ENCODE measurements around the gene IL36B.

Gene IL36B

DNA sequence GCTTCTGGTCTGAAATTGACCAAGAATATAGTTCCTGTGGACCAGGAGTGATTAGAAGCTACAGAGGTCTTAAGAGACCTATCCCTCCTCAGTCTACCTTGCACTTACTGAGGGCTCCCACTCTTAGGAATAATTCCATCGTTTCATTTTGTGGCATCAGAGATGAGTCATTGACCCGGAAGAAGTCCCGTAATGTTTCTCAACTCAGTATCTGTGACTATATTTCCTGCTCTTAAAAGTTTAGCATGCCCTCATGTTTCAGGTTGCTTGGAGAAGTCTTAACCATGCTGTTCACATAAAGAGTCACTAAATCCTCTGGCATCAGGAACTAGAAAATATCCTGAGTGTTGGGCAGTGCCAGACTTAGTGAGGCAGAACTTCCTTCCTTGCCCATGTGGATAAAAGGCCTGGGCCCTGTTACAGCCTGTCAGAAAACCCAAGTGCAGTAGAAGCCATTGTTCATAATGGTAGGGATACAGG is 47.6 kb downstream of the IL36B start, which contains the start of gene IL36A:
TSS of gene IL36A (plus strand) at position 430 of the 480 bp plus-strand sequence. CDS start 413 bp downstream, outside the sequence.
- DNase-seq: no peak

DNA sequence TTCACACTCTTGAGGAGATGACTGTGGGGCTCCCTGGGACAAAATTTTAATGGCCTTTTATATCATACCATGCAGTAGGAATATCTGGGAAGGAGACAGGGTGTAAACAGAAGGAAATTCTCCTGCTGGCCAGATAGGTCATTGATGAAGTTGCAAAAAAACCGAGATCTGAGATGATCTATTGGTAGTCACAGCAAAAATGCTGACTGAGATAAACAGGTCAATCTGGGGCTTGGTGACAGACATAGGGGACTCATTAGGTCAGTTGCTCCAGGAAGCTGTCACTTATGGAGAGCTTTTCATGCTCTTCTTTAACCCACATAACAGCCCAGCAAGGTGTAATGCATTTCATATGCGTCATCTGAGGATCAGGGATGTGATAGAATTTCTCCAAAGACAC is 50.0 kb downstream of the IL36B start:
- no peak for DNase-seq

DNA sequence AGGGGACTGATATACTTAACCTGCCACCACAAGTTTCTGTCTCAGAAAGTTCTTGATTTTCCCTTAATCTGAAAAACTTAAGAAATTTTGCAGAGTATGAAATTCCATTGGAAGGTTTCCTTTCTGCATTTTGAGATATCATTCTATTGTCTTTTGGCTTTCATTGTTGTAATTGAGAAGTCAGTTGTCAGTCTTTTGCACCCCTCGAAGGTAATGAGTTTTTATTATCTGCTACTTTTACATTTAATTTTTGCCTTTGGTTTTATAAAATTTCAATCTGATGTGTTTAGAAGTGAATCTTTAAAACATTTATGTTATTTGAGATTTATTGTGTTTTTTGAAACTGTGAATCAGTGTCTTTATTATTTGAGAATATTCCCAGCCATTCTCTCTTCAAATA is 52.2 kb downstream of the IL36B start:
- no peak for DNase-seq

DNA sequence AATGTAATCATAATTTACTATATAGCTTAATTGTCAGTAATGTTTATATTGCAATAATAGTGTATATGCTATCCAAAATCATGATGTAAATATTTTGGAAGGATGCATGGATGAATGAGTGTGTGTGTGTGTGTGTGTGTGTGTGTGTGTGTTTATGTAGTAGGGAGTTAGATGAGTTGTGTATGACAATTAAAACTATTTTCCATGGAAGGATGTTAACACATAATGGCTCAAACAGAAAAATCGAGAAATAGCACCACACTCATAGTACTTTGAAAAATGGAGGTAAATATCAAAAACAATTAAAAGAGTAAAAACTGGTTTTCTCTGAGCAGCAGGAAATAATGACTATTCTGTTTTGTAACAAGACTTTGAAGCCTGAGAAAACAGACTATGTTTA is 55.5 kb downstream of the IL36B start:
- no peak for DNase-seq

DNA sequence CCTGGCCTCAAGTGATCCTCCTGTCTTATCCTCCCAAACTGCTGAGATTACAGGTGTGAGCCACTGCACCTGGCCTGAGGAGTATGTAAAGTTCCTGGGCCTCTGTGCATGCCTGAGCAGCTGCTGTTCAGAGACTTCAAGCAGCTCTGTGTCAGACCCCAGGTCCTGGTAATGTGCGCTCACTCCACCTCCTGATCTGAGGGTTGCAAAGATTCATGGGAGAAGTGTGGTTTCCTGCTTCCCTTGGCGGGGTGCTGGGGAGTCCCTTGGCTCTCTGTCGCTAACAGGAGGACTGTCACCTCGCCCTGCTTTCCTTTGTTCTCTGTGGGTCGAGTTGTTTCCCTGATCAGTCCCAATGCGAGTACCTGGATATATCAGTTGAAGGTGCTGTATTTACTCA is 56.0 kb downstream of the IL36B start:
- DNase-seq: no peak

DNA sequence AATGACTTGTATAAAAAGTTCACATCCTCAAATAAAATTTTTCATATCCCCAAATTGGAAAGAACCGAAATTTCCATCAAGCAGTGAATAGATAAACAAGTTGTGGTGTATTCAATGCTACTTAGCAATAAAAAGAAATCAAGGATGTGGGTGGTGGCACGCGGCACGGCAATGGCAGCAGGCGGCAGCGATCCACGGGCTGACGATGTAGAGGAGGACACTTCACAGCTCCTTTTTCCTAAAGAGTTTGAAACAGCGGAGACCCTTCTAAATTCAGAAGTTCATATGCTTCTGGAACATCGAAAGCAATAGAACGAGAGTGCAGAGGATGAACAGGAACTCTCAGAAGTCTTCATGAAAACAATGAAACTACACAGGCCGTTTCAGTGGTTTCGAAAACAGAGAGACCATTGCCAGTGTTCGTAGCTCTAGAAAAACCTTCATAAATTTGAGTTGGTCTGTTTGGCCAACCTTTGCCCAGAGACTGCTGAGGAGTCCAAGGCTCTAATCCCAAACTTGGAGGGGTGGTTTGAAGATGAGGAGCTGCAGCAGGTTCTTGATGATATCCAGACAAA is 57.2 kb downstream of the IL36B start:
- no peak for DNase-seq

DNA sequence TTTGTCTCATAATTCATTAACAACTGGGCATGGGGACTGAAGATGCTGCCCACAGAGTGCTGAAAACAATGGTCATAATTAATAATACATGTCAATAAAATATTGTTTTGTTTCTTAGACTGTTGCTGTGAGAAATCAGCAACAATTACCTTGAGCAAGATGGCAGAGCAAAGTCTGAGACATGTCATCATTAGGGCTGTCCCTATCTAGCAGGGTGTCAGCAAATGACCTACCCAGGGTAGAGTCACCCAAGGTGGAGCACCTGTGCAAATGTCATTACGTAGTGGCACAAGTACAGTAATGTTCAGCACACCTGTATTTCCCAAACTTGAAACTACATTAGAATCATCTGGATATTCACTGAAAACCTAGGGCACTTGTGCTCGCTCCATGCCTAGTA is 58.0 kb downstream of the IL36B start:
- no peak for DNase-seq

DNA sequence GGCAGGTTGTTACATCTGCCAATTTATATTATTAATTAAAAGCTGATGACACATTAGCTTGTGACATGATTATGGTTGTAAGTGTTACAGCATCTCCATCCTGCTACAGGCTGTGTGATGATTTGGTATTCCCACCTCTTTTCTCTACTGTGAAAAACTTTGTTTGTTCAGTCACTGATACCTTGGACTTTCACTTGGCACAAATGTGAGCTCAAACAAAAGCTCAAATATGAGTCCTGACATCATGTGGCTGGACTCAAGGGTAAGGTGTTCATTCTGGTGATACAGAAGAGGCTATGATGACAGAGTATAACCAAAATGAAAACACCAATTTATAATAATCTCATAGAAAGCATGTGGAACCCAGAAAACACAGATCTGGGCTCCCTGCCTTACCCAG is 58.8 kb downstream of the IL36B start:
- DNase-seq: no peak

DNA sequence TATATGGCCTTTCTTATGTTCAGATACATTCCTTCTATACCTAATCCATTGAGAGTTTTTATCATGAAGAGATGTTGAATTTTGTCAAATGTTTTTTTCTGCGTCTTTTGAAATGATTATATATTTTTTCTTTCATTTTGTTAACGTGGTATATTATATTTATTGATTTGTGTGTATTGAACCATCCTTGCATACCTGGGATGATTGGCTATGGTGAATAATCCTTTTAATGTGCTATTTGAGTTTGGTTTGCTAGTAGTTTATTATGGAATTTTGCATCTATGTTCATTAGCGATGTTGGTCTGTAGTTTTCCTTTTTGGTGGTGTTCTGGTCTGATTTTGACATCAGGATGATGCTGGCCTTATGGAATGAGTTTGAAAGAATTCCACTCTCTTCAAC is 63.1 kb downstream of the IL36B start:
- no peak for DNase-seq

DNA sequence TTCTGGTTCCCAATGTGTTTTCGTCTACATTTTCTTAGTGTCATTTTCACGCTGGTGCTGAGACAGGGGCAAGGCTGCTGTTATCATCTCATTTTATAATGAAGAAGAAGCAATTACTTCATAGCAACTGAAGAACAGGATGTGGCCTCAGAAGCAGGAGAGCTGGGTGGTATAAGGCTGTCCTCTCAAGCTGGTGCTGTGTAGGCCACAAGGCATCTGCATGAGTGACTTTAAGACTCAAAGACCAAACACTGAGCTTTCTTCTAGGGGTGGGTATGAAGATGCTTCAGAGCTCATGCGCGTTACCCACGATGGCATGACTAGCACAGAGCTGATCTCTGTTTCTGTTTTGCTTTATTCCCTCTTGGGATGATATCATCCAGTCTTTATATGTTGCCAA is 67.6 kb downstream of the IL36B start:
- DNase-seq: no peak

DNA sequence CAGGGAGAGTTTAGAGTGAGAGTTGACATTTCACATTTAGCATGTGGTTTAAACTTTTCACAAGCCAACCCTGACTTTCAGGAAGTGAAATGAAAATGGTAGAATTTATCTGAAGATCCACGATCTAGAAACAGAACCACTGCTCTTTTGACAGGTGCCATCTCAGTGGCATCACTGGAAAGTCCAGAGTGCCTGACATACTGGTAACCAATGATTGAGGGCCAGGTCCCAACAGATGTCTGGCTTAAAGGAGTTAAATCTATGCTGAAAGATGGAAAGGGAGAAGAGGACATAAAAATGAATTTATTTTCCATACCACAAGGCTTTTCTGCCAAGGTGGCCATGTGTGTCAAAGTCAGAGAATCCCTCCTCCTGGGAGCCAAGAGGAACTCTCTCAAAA is 72.1 kb downstream of the IL36B start:
- DNase-seq: no peak

DNA sequence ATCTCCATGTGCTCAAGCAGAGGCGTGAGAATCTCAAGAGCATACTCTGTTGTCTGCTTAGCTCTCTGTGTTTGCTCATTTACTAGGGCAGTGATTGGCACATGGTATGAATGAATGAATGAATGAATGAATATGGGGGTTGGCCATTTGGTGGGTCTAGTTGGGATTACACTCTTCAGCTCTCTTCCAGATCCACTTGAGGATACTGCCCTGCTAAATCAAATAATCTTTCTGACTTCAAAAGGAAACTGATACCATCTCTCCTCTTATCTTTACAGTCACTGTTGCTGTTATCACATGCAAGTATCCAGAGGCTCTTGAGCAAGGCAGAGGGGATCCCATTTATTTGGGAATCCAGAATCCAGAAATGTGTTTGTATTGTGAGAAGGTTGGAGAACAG is 72.9 kb downstream of the IL36B start:
- DNase-seq: no peak

DNA sequence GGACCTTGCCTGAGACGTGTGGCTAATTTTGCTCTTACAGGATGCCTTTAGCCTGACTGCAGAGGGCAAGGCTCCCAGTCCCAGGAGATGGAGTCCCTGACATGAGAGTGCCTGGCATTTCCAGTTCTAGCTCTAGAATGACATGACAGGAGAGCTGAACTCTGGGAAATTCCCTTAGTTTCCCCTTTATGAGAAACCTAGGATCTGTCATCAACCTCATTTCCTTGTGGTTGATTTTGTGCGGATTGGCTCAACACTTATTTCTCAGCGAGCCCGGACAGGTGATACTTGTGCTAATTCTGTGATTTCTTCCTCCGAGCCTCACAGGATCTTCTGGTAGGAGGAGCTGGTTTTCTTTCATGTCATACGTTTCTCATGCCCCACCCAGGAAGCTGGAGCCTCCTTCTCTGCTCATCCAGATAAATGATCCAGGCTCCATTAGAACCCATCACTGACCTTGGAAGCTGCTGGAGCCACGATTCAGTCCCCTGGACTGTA is 75.1 kb downstream of the IL36B start, which contains the start of gene IL36G:
TSS of gene IL36G (plus strand) at position 448 of the 498 bp plus-strand sequence. CDS start 633 bp downstream, outside the sequence.
- no peak for DNase-seq
